PC-9 (cell line): ENCODE measurements around the gene GLB1L2. TPM values are rescaled to one million over a fixed set of nuclear protein-coding genes. Genes with fewer than 3 reads are reported as not detected.

Experiments
- BruUV-seq: library from RNA; stranded (reverse); fragments of 400-500 nt; replicated peaks from 2 replicates; lab custom pipeline; 2021; lab: Mats Ljungman, UMichigan
- CTCF ChIA-PET: fragments of 300-600 bp; sonication (Branson Sonifier 250); formaldehyde crosslinking; loops from one replicate; lab custom pipeline; 2022; ENCODE audit warnings: antibody characterized with exemption; lab: Charles Lee
- POLR2A ChIA-PET: fragments of 300-600 bp; sonication (Branson Sonifier 250); formaldehyde crosslinking; loops from one replicate; lab custom pipeline; 2022; ENCODE audit warnings: antibody characterized with exemption; ENCODE audit not compliant: unreplicated experiment; lab: Charles Lee
- DNase-seq, 2 experiments: peaks; one replicate each; pipeline versions ENCODE4 v3.0.0 to v3.0.0-alpha.2; 2015 to 2022; ENCODE audit warnings: mixed read lengths in 1 of 2
- H2AFZ ChIP-seq: fragments of 200-600 bp; sonication (generic); 2 replicates; pipeline ENCODE4 v1.8.1; 2017; ENCODE audit warnings: antibody characterized with exemption
- H3F3A ChIP-seq: fragments of 200-600 bp; sonication (generic); 2 replicates; pipeline ENCODE4 v1.8.1; 2017; ENCODE audit warnings: antibody characterized with exemption, mild to moderate bottlenecking, low read depth; ENCODE audit not compliant: insufficient read depth
- H3K27ac ChIP-seq: fragments of 200-600 bp; sonication (generic); 2 replicates; pipeline ENCODE4 v1.6.1; 2016; ENCODE audit warnings: mixed run types
- H3K27me3 ChIP-seq: fragments of 200-600 bp; sonication (generic); 2 replicates; pipeline ENCODE4 v1.6.1; 2016; ENCODE audit warnings: low read depth, mixed run types; ENCODE audit not compliant: insufficient read depth
- H3K36me3 ChIP-seq: fragments of 200-600 bp; sonication (generic); 2 replicates; pipeline ENCODE4 v1.6.1; 2016; ENCODE audit warnings: low read depth, mixed run types
- H3K4me1 ChIP-seq: fragments of 200-600 bp; sonication (generic); replicated peaks from 2 replicates; pipeline ENCODE4 v1.6.1; 2016; ENCODE audit warnings: mixed run types; ENCODE audit not compliant: insufficient read depth
- H3K4me2 ChIP-seq: fragments of 200-600 bp; sonication (generic); 2 replicates; pipeline ENCODE4 v1.6.1; 2017; ENCODE audit warnings: mixed run types
- H3K4me3 ChIP-seq: fragments of 200-600 bp; sonication (generic); 2 replicates; pipeline ENCODE4 v1.6.1; 2016; ENCODE audit warnings: mixed run types
- H3K79me2 ChIP-seq: fragments of 200-600 bp; sonication (generic); 2 replicates; pipeline ENCODE4 v1.6.1; 2017; ENCODE audit warnings: low read depth, mixed run types
- H3K9me2 ChIP-seq: fragments of 200-600 bp; sonication (generic); 2 replicates; pipeline ENCODE4 v1.8.1; 2017; ENCODE audit warnings: mild to moderate bottlenecking; ENCODE audit not compliant: insufficient read depth
- H3K9me3 ChIP-seq: fragments of 200-600 bp; sonication (generic); 2 replicates; pipeline ENCODE4 v1.8.1; 2016; ENCODE audit warnings: low read depth; ENCODE audit not compliant: insufficient read depth
- H4K20me1 ChIP-seq: fragments of 200-600 bp; sonication (generic); 2 replicates; pipeline ENCODE4 v1.8.1; 2017; ENCODE audit not compliant: insufficient read depth
- CTCF ChIP-seq: fragments of 200-600 bp; sonication (generic); conservative IDR thresholded peaks from 2 replicates; pipeline ENCODE4 v1.6.1; 2017; ENCODE audit warnings: mixed run types, antibody characterized with exemption, mild to moderate bottlenecking, moderate library complexity
- EZH2 ChIP-seq: fragments of 200-600 bp; sonication (generic); IDR thresholded peaks from 2 replicates; pipeline ENCODE4 v1.8.0; 2017; ENCODE audit warnings: antibody characterized with exemption, low read depth
- intact Hi-C: fragments of 100-400 bp; cut with micrococcal nuclease; formaldehyde crosslinking; loops from one replicate; pipeline ENCODE4 v1.10.0; 2022; ENCODE audit not compliant: unreplicated experiment
- total RNA-seq: library from RNA; stranded (reverse); gene quantifications from 2 replicates; pipeline ENCODE4 v1.2.3, GENCODE V29; 2021

Gene GLB1L2
- total RNA-seq, 1 experiment from 2014 or later: 32.2 TPM

- Histone ChIP-seq H3K27me3 (no peaks in the 10 kb centered on the region), H3K27ac (no peak overlapping the region), H3K9me3 (no peaks in the 10 kb centered on the region), H3K9me2 (no peaks in the 10 kb centered on the region), H3K36me3 (no peaks in the 10 kb centered on the region), H3K79me2 (peaks cover 6% of the 10 kb centered on the region; the same call in 1 of the 2 replicates), H3K4me1 (no peaks in the 10 kb centered on the region), H3K4me3 (no peak overlapping the region), H2AFZ (no peak overlapping the region), H3F3A (no peaks in the 10 kb centered on the region), H4K20me1 (no peaks in the 10 kb centered on the region), H3K4me2 (no peak overlapping the region)
- intact Hi-C loops: no loop called here
- no TSS peak for BruUV-seq
- ChIA-PET CTCF (no interaction called here), POLR2A (no interaction called here)
- DNase-seq: no peak
- TF ChIP-seq EZH2 (no peak), CTCF (no peak)
Observed at GRCh38 chr11:134290646-134291045, 41.1 kb upstream of the GLB1L2 start.

DNA sequence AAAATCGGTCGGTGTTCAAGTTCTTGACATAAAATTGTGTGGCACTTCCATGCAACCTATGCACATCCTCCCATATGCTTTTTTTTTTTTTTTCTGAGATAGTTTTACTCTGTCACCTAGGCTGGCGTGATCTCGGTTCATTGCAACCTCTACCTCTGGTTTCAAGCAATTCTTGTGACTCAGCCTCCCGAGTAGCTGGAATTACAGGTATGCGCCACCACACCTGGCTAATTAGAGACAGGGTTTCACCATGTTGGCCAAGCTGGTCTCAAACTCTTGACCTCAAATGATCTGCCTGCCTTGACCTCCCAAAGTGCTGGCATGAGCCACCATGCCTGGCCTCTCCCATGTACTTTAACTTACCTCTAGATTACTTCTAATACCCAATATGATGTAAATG is 40.6 kb upstream of the GLB1L2 start:
- intact Hi-C loops: no loop called here
- H3K79me2 ChIP-seq: peaks cover 6% of the 10 kb centered on the region; the same call in 1 of the 2 replicates
- H3K4me1 ChIP-seq: no peaks in the 10 kb centered on the region
- no peak overlapping the region for H3K4me2 ChIP-seq
- ChIA-PET CTCF (no interaction called here), POLR2A (no interaction called here)
- H3K27me3 ChIP-seq: no peaks in the 10 kb centered on the region
- H3K9me2 ChIP-seq: no peaks in the 10 kb centered on the region
- no peaks in the 10 kb centered on the region for H3F3A ChIP-seq
- no peaks in the 10 kb centered on the region for H4K20me1 ChIP-seq
- H3K36me3 ChIP-seq: no peaks in the 10 kb centered on the region
- H3K9me3 ChIP-seq: no peaks in the 10 kb centered on the region
- no peak overlapping the region for H3K4me3 ChIP-seq
- no TSS peak for BruUV-seq
- H2AFZ ChIP-seq: no peak overlapping the region
- H3K27ac ChIP-seq: no peak overlapping the region
- TF ChIP-seq CTCF: no peak
- no peak for TF ChIP-seq EZH2
- no peak for DNase-seq

GRCh38 chr11:134292661-134293060 is 39.1 kb upstream of the GLB1L2 start:
- peaks cover 5% of the 10 kb centered on the region; the same call in 1 of the 2 replicates for H3K79me2 ChIP-seq
- H3K9me2 ChIP-seq: no peaks in the 10 kb centered on the region
- H2AFZ ChIP-seq: no peak overlapping the region
- TF ChIP-seq EZH2: no peak
- TF ChIP-seq CTCF: no peak
- intact Hi-C loops: no loop called here
- no peak for DNase-seq
- H3K4me1 ChIP-seq: no peaks in the 10 kb centered on the region
- POLR2A ChIA-PET: no interaction called here
- H4K20me1 ChIP-seq: no peaks in the 10 kb centered on the region
- H3K4me2 ChIP-seq: no peak overlapping the region
- H3K9me3 ChIP-seq: no peaks in the 10 kb centered on the region
- no peak overlapping the region for H3K27ac ChIP-seq
- no peak overlapping the region for H3K4me3 ChIP-seq
- no peaks in the 10 kb centered on the region for H3F3A ChIP-seq
- H3K36me3 ChIP-seq: no peaks in the 10 kb centered on the region
- no peaks in the 10 kb centered on the region for H3K27me3 ChIP-seq
- CTCF ChIA-PET: no interaction called here
- no TSS peak for BruUV-seq
